Hepatocyte (in vitro differentiated cells): ENCODE results near the gene CSTPP1. TPM values are rescaled to one million over a fixed set of nuclear protein-coding genes. Genes with fewer than 3 reads are reported as not detected.

Source experiments
- DNase-seq: peaks from one replicate; pipeline ENCODE4 v3.0.0-alpha.2; 2016; ENCODE audit warnings: low spot score
- H2AFZ ChIP-seq: fragments of 200-600 bp; sonication (generic); 2 replicates; pipeline ENCODE4 v1.6.0; 2016; ENCODE audit warnings: antibody characterized with exemption, mild to moderate bottlenecking
- H3K27ac ChIP-seq: fragments of 200-600 bp; sonication (generic); 2 replicates; pipeline ENCODE4 v1.5.1; 2016; ENCODE audit warnings: mild to moderate bottlenecking
- H3K27me3 ChIP-seq: fragments of 200-600 bp; sonication (generic); 2 replicates; pipeline ENCODE4 v1.6.1; 2016
- H3K36me3 ChIP-seq: fragments of 200-600 bp; sonication (generic); replicated peaks from 2 replicates; pipeline ENCODE4 v1.5.1; 2016; ENCODE audit warnings: low read depth; ENCODE audit not compliant: insufficient read depth
- H3K4me1 ChIP-seq: fragments of 200-600 bp; sonication (generic); 2 replicates; pipeline ENCODE4 v1.5.1; 2016; ENCODE audit warnings: mild to moderate bottlenecking, moderate library complexity; ENCODE audit not compliant: insufficient read depth
- H3K4me2 ChIP-seq: fragments of 200-600 bp; sonication (generic); 2 replicates; pipeline ENCODE4 v1.6.0; 2016
- H3K4me3 ChIP-seq: fragments of 200-600 bp; sonication (generic); 2 replicates; pipeline ENCODE4 v1.5.1; 2016; ENCODE audit warnings: mild to moderate bottlenecking
- H3K79me2 ChIP-seq: fragments of 200-600 bp; sonication (generic); 2 replicates; pipeline ENCODE4 v1.6.0; 2017; ENCODE audit warnings: mild to moderate bottlenecking
- H3K9me2 ChIP-seq: fragments of 200-600 bp; sonication (generic); replicated peaks from 2 replicates; pipeline ENCODE4 v1.6.0; 2017; ENCODE audit warnings: mild to moderate bottlenecking; ENCODE audit not compliant: insufficient read depth
- H3K9me3 ChIP-seq: fragments of 200-600 bp; sonication (generic); 2 replicates; pipeline ENCODE4 v1.5.1; 2016; ENCODE audit warnings: low read depth, mild to moderate bottlenecking
- H4K20me1 ChIP-seq: fragments of 200-600 bp; sonication (generic); 2 replicates; pipeline ENCODE4 v1.6.0; 2016; ENCODE audit warnings: mild to moderate bottlenecking; ENCODE audit not compliant: insufficient read depth, poor library complexity, severe bottlenecking
- EZH2 ChIP-seq: fragments of 200-600 bp; sonication (generic); IDR thresholded peaks from 2 replicates; pipeline ENCODE4 v1.6.1; 2016; ENCODE audit warnings: antibody characterized with exemption, mild to moderate bottlenecking, borderline replicate concordance
- EZH2phosphoT487 ChIP-seq: fragments of 200-600 bp; sonication (generic); IDR thresholded peaks from one replicate; pipeline ENCODE4 v1.6.1; 2018; ENCODE audit warnings: antibody characterized with exemption, mild to moderate bottlenecking, low read depth, moderate library complexity; ENCODE audit not compliant: unreplicated experiment, severe bottlenecking
- WGBS: methylation state at CpG from one replicate; pipeline ENCODE4 v1.1.6; 2016; ENCODE audit warnings: low lambda C conversion rate; ENCODE audit errors: missing lambda C conversion rate; 5-methylcytosine and 5-hydroxymethylcytosine counted together
- polyA plus RNA-seq: library from polyadenylated mRNA; unstranded; fragments of >200 nt; fragmentation: Nextera tagmentation; extraction: Ambion mirVana; gene quantifications from 2 replicates; pipeline ENCODE4 v1.2.1, GENCODE V29; 2016
- total RNA-seq: library from RNA; depleted of rRNA; stranded (reverse); fragments of >200 nt; gene quantifications from 2 replicates; pipeline ENCODE4 v1.2.3, GENCODE V29; 2014
- TF ChIP-seq, protein P1 (sequence below): fragments of 200-600 bp; sonication (generic); IDR thresholded peaks from 2 replicates; pipeline ENCODE4 v1.5.1; 2016; ENCODE audit warnings: antibody characterized with exemption, mild to moderate bottlenecking; ENCODE audit not compliant: poor library complexity

The CSTPP1 gene
- total and polyA plus RNA-seq, 2 experiments from 2014 or later: 23.0 to 44.3 TPM

DNA sequence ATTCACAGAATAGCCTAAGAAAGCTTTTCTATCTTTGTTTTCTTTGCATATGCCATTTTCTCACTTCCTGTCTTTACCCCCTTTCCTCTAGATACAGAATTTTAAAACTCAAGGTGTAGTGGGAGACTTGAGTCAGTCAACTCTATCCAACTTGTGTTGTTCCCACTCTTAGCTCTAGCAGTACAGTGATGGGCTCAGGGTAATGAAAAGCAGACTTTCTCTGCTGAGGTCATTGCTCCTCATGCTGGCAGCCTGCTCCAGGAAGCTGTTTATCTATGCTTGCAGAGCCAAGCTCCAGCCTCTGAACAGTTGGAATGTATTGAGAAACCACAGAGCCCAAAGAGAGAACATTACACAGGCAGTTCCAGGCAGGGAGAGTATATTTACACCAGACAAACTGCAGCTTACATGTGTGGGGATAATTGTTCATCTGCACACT lies 68.1 kb downstream of the CSTPP1 start:
- Histone ChIP-seq H3K36me3 (no peaks in the 10 kb centered on the region), H3K9me2 (no peaks in the 10 kb centered on the region), H2AFZ (no peak overlapping the region), H3K27me3 (no peaks in the 10 kb centered on the region), H3K27ac (peak overlapping the region; percentile 70), H3K4me1 (peaks cover 19% of the 10 kb centered on the region), H3K4me3 (no peak overlapping the region), H4K20me1 (no peaks in the 10 kb centered on the region), H3K79me2 (peaks cover 18% of the 10 kb centered on the region), H3K9me3 (no peaks in the 10 kb centered on the region), H3K4me2 (peak overlapping the region; percentile 28)
- TF ChIP-seq, protein P1, sequence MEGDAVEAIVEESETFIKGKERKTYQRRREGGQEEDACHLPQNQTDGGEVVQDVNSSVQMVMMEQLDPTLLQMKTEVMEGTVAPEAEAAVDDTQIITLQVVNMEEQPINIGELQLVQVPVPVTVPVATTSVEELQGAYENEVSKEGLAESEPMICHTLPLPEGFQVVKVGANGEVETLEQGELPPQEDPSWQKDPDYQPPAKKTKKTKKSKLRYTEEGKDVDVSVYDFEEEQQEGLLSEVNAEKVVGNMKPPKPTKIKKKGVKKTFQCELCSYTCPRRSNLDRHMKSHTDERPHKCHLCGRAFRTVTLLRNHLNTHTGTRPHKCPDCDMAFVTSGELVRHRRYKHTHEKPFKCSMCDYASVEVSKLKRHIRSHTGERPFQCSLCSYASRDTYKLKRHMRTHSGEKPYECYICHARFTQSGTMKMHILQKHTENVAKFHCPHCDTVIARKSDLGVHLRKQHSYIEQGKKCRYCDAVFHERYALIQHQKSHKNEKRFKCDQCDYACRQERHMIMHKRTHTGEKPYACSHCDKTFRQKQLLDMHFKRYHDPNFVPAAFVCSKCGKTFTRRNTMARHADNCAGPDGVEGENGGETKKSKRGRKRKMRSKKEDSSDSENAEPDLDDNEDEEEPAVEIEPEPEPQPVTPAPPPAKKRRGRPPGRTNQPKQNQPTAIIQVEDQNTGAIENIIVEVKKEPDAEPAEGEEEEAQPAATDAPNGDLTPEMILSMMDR: no peak
- TF ChIP-seq EZH2phosphoT487: no peak
- TF ChIP-seq EZH2: no peak
- DNase-seq: peak; percentile 91

DNA sequence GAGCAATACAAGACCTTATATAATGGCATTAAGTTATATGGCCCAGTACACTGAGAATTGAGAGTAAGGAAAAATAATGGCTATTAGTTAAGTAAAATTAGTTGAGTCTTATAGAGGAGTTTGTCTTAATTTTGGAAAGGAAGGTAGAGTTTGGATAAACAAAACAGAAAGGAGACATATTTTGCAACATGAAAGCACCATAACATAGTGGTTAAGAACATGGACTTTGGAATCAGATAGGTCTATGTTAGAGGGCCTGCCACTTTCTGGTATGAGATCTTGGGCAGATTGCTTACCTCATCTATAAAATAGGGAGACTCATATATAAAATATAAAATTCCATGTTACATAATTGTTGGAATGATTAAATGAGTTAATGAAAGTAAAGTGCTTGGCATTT lies 68.9 kb downstream of the CSTPP1 start:
- H3K27me3 ChIP-seq: no peaks in the 10 kb centered on the region
- DNase-seq: no peak
- TF ChIP-seq EZH2phosphoT487 (no peak), EZH2 (no peak)
- peak overlapping the region; percentile 26 for H3K4me2 ChIP-seq
- no peak overlapping the region for H2AFZ ChIP-seq
- H3K4me1 ChIP-seq: peaks cover 19% of the 10 kb centered on the region
- H4K20me1 ChIP-seq: no peaks in the 10 kb centered on the region
- peak overlapping the region; percentile 69 for H3K27ac ChIP-seq
- H3K4me3 ChIP-seq: no peak overlapping the region
- H3K79me2 ChIP-seq: peaks cover 18% of the 10 kb centered on the region
- H3K9me3 ChIP-seq: no peaks in the 10 kb centered on the region
- H3K9me2 ChIP-seq: no peaks in the 10 kb centered on the region
- no peaks in the 10 kb centered on the region for H3K36me3 ChIP-seq

DNA sequence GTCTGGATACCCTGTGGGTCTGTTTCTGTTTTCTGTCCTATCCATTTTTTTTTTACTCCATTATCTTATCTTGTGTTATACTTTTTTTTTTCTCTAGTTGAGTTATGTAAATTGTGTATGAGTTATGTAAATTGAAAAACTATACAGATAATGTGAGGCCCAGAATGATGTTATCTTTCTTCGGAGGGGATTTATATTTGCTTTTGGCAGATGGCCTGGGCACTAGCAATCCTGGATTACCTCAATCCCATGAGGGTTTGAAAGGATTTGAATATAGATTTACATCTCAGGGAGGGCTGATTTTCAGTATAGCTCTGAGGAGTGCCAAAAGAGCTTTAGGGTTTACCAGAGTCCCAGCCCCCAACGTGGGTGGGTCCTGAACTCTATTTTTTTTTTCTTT lies 71.0 kb downstream of the CSTPP1 start:
- Histone ChIP-seq H3K4me1 (peaks cover 19% of the 10 kb centered on the region), H3K27me3 (no peaks in the 10 kb centered on the region), H3K27ac (no peak overlapping the region), H3K9me2 (no peaks in the 10 kb centered on the region), H3K9me3 (no peaks in the 10 kb centered on the region), H2AFZ (no peak overlapping the region), H3K79me2 (peaks cover 10% of the 10 kb centered on the region), H3K4me2 (no peak overlapping the region), H4K20me1 (no peaks in the 10 kb centered on the region), H3K4me3 (no peak overlapping the region), H3K36me3 (no peaks in the 10 kb centered on the region)
- 52% methylated on average over 2 of the region's 2 CpGs for WGBS
- TF ChIP-seq, protein P1: no peak
- no peak for TF ChIP-seq EZH2
- no peak for TF ChIP-seq EZH2phosphoT487
- no peak for DNase-seq

- H3K4me2 ChIP-seq: no peak overlapping the region
- H3K27ac ChIP-seq: no peak overlapping the region
- DNase-seq: no peak
- H3K4me3 ChIP-seq: no peak overlapping the region
- peaks cover 9% of the 10 kb centered on the region for H3K4me1 ChIP-seq
- no peaks in the 10 kb centered on the region for H3K36me3 ChIP-seq
- H4K20me1 ChIP-seq: no peaks in the 10 kb centered on the region
- H3K79me2 ChIP-seq: peaks cover 15% of the 10 kb centered on the region
- TF ChIP-seq, protein P1: no peak
- TF ChIP-seq EZH2 (no peak), EZH2phosphoT487 (no peak)
- H2AFZ ChIP-seq: no peak overlapping the region
- WGBS: 90% methylated on average over 4 of the region's 4 CpGs
- no peaks in the 10 kb centered on the region for H3K9me3 ChIP-seq
- H3K27me3 ChIP-seq: no peaks in the 10 kb centered on the region
- H3K9me2 ChIP-seq: no peaks in the 10 kb centered on the region
Measured at GRCh38 chr11:47010179-47010578, 73.6 kb downstream of the CSTPP1 start.
